ENCODE measurements around the gene MYRFL. TPM values are rescaled to one million over a fixed set of nuclear protein-coding genes. Genes with fewer than 3 reads are reported as not detected.

Gene MYRFL
- total RNA-seq, 1 donor from 2014 or later = not detected

- TF ChIP-seq CTCF (conservative IDR thresholded peaks at IDR 0.05; ENCODE audit: low read depth, low read length) = no peak
- no peak overlapping the region for H3K4me3 ChIP-seq (ENCODE audit: low read depth, low read length)
- no peak for DNase-seq (ENCODE audit: low read depth)
These were observed 181.0 kb downstream of the MYRFL start for GRCh38 chr12:70005864-70006618.

GRCh38 chr12:70006619-70006973 lies 181.6 kb downstream of the MYRFL start:
- DNase-seq (ENCODE audit: low read depth) = no peak
- H3K4me3 ChIP-seq (ENCODE audit: low read depth, low read length) = no peak overlapping the region
- no peak for TF ChIP-seq CTCF (conservative IDR thresholded peaks at IDR 0.05; ENCODE audit: low read depth, low read length)

GRCh38 chr12:70007687-70008086 lies 182.7 kb downstream of the MYRFL start:
- no peak for DNase-seq (ENCODE audit: low read depth)
- H3K4me3 ChIP-seq (ENCODE audit: low read depth, low read length) = no peak overlapping the region
- no peak for TF ChIP-seq CTCF (conservative IDR thresholded peaks at IDR 0.05; ENCODE audit: low read depth, low read length)

Other genes with a start within 250 kb of the MYRFL start
- gene CCT2, start 239.8 kb upstream of the MYRFL start, total RNA-seq = 279 and 426 TPM in 2 replicates
- gene LRRC10, start 214.3 kb upstream of the MYRFL start, total RNA-seq = not detected in 2 replicates
- 2.2 and 2.5 TPM in 2 replicates for gene BEST3, start 125.9 kb upstream of the MYRFL start, total RNA-seq
- 45.4 and 62.6 TPM in 2 replicates for gene RAB3IP, start 86.4 kb upstream of the MYRFL start, total RNA-seq